Measurements from ENCODE around the gene POGK. TPM values are rescaled to one million over a fixed set of nuclear protein-coding genes. Genes with fewer than 3 reads are reported as not detected.
"Not testable (repeated sequence)": the region's sequence is repeated elsewhere in the genome, so short reads cannot be mapped to it uniquely, and the experiment has no call there.

POGK gene
- total RNA-seq, 1 experiment from 2014 or later, result 45.7 TPM

DNA sequence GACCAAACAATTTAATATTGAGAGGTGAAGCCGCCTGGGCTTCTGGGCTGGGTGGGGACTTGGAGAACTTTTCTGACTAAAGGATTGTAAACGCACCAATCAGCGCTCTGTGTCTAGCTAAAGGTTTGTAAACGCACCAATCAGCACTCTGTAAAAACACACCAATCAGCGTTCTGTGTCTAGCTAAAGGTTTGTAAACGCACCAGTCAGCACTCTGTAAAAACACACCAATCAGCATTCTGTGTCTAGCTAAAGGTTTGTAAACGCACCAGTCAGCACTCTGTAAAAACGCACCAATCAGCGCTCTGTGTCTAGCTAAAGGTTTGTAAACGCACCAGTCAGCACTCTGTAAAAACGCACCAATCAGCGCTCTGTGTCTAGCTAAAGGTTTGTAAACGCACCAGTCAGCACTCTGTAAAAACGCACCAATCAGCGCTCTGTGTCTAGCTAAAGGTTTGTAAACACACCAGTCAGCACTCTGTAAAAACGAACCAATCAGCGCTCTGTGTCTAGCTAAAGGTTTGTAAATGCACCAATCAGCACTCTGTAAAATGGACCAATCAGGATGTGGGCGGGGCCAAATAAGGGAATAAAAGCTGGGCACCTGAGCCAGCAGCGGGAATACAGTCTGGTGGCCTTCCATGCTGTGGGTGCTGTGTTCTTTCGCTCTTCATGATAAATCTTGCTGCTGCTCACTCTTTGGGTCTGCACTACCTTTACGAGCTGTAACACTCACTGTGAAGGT, 39.1 kb downstream of the POGK start:
- Histone ChIP-seq H3K4me1 (ENCODE audit: low read length) (peaks cover 27% of the 10 kb centered on the region), H3K79me2 (ENCODE audit: low read length) (peaks cover 25% of the 10 kb centered on the region)
- DNase-seq; H3K27ac ChIP-seq (ENCODE audit: low read length); H3K4me3 ChIP-seq (ENCODE audit: low read length); H3K27me3 ChIP-seq (ENCODE audit: low read length); H3K36me3 ChIP-seq (ENCODE audit: insufficient read depth, low read length); H3K9me2 ChIP-seq (replicated peaks; ENCODE audit: insufficient read depth, low read length); H3K4me2 ChIP-seq (ENCODE audit: low read depth, low read length, poor library complexity, severe bottlenecking); H4K20me1 ChIP-seq (ENCODE audit: insufficient read depth, low read depth, low read length); H3K9me3 ChIP-seq (ENCODE audit: low read length); H3K9ac ChIP-seq (ENCODE audit: low read length); H2AFZ ChIP-seq (ENCODE audit: low read length): not testable (repeated sequence)

DNA sequence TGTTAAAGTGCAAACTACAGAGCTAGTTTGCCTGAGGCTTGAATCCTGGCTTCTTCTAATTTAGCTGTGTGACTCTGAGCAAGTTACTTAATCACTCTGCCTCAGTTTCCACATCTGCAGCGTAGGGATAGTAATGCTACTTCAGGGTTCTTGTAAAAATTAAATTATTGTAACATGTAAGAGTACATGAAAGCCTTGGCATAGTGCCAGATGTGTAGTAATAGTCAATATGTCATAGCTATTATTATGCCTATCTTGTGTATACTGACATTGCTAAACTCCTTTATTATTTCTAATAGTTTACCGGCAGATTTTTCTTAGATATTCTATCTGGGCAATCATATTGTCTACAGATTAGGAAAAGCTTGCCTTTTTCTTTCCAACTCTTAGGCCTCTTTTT, 43.6 kb downstream of the POGK start:
- H3K27ac ChIP-seq (ENCODE audit: low read length), result no peak overlapping the region
- H2AFZ ChIP-seq (ENCODE audit: low read length), result no peak overlapping the region
- no peaks in the 10 kb centered on the region for H3K79me2 ChIP-seq (ENCODE audit: low read length)
- H3K9me2 ChIP-seq (replicated peaks; ENCODE audit: insufficient read depth, low read length), result no peaks in the 10 kb centered on the region
- no peak overlapping the region for H3K9ac ChIP-seq (ENCODE audit: low read length)
- no peak overlapping the region for H3K4me2 ChIP-seq (ENCODE audit: low read depth, low read length, poor library complexity, severe bottlenecking)
- H4K20me1 ChIP-seq (ENCODE audit: insufficient read depth, low read depth, low read length), result no peaks in the 10 kb centered on the region
- no peaks in the 10 kb centered on the region for H3K4me1 ChIP-seq (ENCODE audit: low read length)
- H3K27me3 ChIP-seq (ENCODE audit: low read length), result no peaks in the 10 kb centered on the region
- no peaks in the 10 kb centered on the region for H3K36me3 ChIP-seq (ENCODE audit: insufficient read depth, low read length)
- H3K4me3 ChIP-seq (ENCODE audit: low read length), result no peak overlapping the region
- no peaks in the 10 kb centered on the region for H3K9me3 ChIP-seq (ENCODE audit: low read length)
- DNase-seq, result no peak

DNA sequence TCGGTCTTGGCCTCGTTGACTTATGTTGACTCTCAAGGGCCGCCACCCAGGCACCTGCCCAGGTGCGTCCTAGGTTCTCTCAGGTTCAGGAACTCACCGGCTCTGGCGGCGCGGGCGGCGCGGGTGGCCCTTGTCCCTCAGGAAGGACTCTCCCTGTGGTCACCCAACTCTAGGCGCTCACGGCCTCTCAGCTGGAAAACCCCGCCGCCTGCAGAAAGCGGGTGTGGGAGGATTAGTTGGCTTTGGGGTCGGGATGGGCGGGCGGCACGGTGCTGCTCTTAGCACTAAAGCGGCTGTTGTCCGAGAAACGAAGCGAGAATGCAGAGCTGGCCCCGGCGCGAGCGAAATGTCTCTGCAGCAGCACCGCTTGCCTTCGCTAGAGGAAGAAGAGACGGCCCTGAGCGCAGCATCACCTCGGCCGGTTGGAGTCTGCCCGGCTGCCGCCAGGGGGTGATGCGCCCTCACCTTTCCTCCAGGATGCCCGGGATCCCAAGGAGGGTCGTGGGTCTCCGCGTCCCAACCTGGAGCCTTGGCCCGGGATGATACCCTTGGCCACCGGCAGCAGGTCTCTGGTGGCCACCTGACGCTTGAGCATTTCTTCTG, 44.9 kb downstream of the POGK start:
- no peak for DNase-seq
- no peak overlapping the region for H3K4me3 ChIP-seq (ENCODE audit: low read length)
- H3K9ac ChIP-seq (ENCODE audit: low read length), result no peak overlapping the region

GRCh38 chr1:166884971-166885370, 45.7 kb downstream of the POGK start:
- H3K4me2 ChIP-seq (ENCODE audit: low read depth, low read length, poor library complexity, severe bottlenecking), result no peak overlapping the region
- H3K9ac ChIP-seq (ENCODE audit: low read length), result no peak overlapping the region
- H3K36me3 ChIP-seq (ENCODE audit: insufficient read depth, low read length), result no peaks in the 10 kb centered on the region
- H4K20me1 ChIP-seq (ENCODE audit: insufficient read depth, low read depth, low read length), result no peaks in the 10 kb centered on the region
- H3K27ac ChIP-seq (ENCODE audit: low read length), result no peak overlapping the region
- H3K79me2 ChIP-seq (ENCODE audit: low read length), result no peaks in the 10 kb centered on the region
- H3K4me3 ChIP-seq (ENCODE audit: low read length), result no peak overlapping the region
- no peaks in the 10 kb centered on the region for H3K4me1 ChIP-seq (ENCODE audit: low read length)
- DNase-seq, result no peak
- no peaks in the 10 kb centered on the region for H3K9me3 ChIP-seq (ENCODE audit: low read length)
- H3K27me3 ChIP-seq (ENCODE audit: low read length), result no peaks in the 10 kb centered on the region
- no peaks in the 10 kb centered on the region for H3K9me2 ChIP-seq (replicated peaks; ENCODE audit: insufficient read depth, low read length)
- H2AFZ ChIP-seq (ENCODE audit: low read length), result no peak overlapping the region

More for the DNA sequence above, 44.9 kb downstream of the POGK start:
- Histone ChIP-seq H3K36me3 (ENCODE audit: insufficient read depth, low read length) (no peaks in the 10 kb centered on the region), H3K9me3 (ENCODE audit: low read length) (no peaks in the 10 kb centered on the region), H3K4me2 (ENCODE audit: low read depth, low read length, poor library complexity, severe bottlenecking) (no peak overlapping the region), H3K79me2 (ENCODE audit: low read length) (no peaks in the 10 kb centered on the region), H3K9me2 (replicated peaks; ENCODE audit: insufficient read depth, low read length) (no peaks in the 10 kb centered on the region), H4K20me1 (ENCODE audit: insufficient read depth, low read depth, low read length) (no peaks in the 10 kb centered on the region), H3K27ac (ENCODE audit: low read length) (no peak overlapping the region), H2AFZ (ENCODE audit: low read length) (no peak overlapping the region), H3K27me3 (ENCODE audit: low read length) (no peaks in the 10 kb centered on the region), H3K4me1 (ENCODE audit: low read length) (no peaks in the 10 kb centered on the region)

GRCh38 chr1:166888373-166889111, 49.3 kb downstream of the POGK start:
- Histone ChIP-seq H4K20me1 (ENCODE audit: insufficient read depth, low read depth, low read length) (no peaks in the 10 kb centered on the region), H3K9me3 (ENCODE audit: low read length) (no peaks in the 10 kb centered on the region), H3K27me3 (ENCODE audit: low read length) (no peaks in the 10 kb centered on the region), H2AFZ (ENCODE audit: low read length) (no peak overlapping the region), H3K4me1 (ENCODE audit: low read length) (no peaks in the 10 kb centered on the region), H3K4me3 (ENCODE audit: low read length) (no peak overlapping the region), H3K27ac (ENCODE audit: low read length) (no peak overlapping the region), H3K9me2 (replicated peaks; ENCODE audit: insufficient read depth, low read length) (no peaks in the 10 kb centered on the region), H3K36me3 (ENCODE audit: insufficient read depth, low read length) (no peaks in the 10 kb centered on the region), H3K9ac (ENCODE audit: low read length) (no peak overlapping the region), H3K4me2 (ENCODE audit: low read depth, low read length, poor library complexity, severe bottlenecking) (no peak overlapping the region), H3K79me2 (ENCODE audit: low read length) (no peaks in the 10 kb centered on the region)
- no peak for DNase-seq

DNA sequence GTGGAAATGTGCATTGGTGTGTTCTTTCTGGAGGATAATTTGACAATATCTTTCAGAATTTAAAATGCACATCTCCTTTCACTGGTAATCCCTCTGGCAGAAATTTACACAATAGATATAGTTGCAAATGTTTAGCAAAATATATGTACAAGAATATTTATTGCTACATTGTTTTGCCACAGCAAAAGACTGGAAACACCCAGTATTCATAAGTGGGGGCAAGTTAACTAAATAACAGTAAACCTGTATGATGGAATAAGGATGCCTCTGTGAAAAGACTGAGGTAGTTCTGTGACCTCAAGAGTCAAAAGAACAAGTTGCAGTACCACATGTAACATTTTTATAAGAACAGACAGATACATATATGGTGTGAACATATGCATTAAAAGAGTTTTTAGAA, 50.5 kb downstream of the POGK start:
- Histone ChIP-seq H2AFZ (ENCODE audit: low read length) (no peak overlapping the region), H3K9me3 (ENCODE audit: low read length) (no peaks in the 10 kb centered on the region), H3K27me3 (ENCODE audit: low read length) (no peaks in the 10 kb centered on the region), H3K9me2 (replicated peaks; ENCODE audit: insufficient read depth, low read length) (no peaks in the 10 kb centered on the region), H3K36me3 (ENCODE audit: insufficient read depth, low read length) (no peaks in the 10 kb centered on the region), H3K4me1 (ENCODE audit: low read length) (no peaks in the 10 kb centered on the region), H4K20me1 (ENCODE audit: insufficient read depth, low read depth, low read length) (no peaks in the 10 kb centered on the region), H3K9ac (ENCODE audit: low read length) (no peak overlapping the region), H3K4me3 (ENCODE audit: low read length) (no peak overlapping the region), H3K27ac (ENCODE audit: low read length) (no peak overlapping the region), H3K4me2 (ENCODE audit: low read depth, low read length, poor library complexity, severe bottlenecking) (no peak overlapping the region), H3K79me2 (ENCODE audit: low read length) (no peaks in the 10 kb centered on the region)
- no peak for DNase-seq

- no peaks in the 10 kb centered on the region for H3K4me1 ChIP-seq (ENCODE audit: low read length)
- no peaks in the 10 kb centered on the region for H3K79me2 ChIP-seq (ENCODE audit: low read length)
- H2AFZ ChIP-seq (ENCODE audit: low read length), result no peak overlapping the region
- no peak overlapping the region for H3K4me3 ChIP-seq (ENCODE audit: low read length)
- no peaks in the 10 kb centered on the region for H3K27me3 ChIP-seq (ENCODE audit: low read length)
- H3K9me3 ChIP-seq (ENCODE audit: low read length), result no peaks in the 10 kb centered on the region
- H3K9me2 ChIP-seq (replicated peaks; ENCODE audit: insufficient read depth, low read length), result no peaks in the 10 kb centered on the region
- H3K9ac ChIP-seq (ENCODE audit: low read length), result no peak overlapping the region
- no peak overlapping the region for H3K27ac ChIP-seq (ENCODE audit: low read length)
- DNase-seq, result no peak
- no peaks in the 10 kb centered on the region for H3K36me3 ChIP-seq (ENCODE audit: insufficient read depth, low read length)
- no peaks in the 10 kb centered on the region for H4K20me1 ChIP-seq (ENCODE audit: insufficient read depth, low read depth, low read length)
- no peak overlapping the region for H3K4me2 ChIP-seq (ENCODE audit: low read depth, low read length, poor library complexity, severe bottlenecking)
Measured at GRCh38 chr1:166895766-166896165, 56.5 kb downstream of the POGK start.

DNA sequence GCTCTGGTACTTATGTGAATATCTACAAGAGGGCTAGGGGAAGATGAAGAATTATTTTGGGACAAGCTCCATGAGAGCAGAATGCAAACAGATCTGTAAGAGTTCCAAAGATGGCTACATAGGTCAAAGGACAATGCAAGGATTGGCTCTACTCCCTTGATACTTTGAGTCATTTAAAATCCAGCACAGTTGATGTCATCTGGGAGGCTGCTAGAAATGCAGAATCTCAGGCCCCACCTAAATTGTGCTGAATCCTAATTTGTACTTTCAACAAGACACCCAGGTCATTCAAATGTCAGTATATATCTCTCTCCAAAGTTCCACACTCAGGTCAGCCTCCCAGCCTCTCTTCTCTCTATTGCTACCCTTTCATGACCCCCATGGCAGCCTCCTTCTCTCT, 60.5 kb downstream of the POGK start:
- Histone ChIP-seq H2AFZ (ENCODE audit: low read length) (no peak overlapping the region), H3K9ac (ENCODE audit: low read length) (no peak overlapping the region), H3K9me3 (ENCODE audit: low read length) (no peaks in the 10 kb centered on the region), H3K27ac (ENCODE audit: low read length) (no peak overlapping the region), H3K4me3 (ENCODE audit: low read length) (no peak overlapping the region), H4K20me1 (ENCODE audit: insufficient read depth, low read depth, low read length) (no peaks in the 10 kb centered on the region), H3K79me2 (ENCODE audit: low read length) (no peaks in the 10 kb centered on the region), H3K27me3 (ENCODE audit: low read length) (no peaks in the 10 kb centered on the region), H3K36me3 (ENCODE audit: insufficient read depth, low read length) (no peaks in the 10 kb centered on the region), H3K9me2 (replicated peaks; ENCODE audit: insufficient read depth, low read length) (no peaks in the 10 kb centered on the region), H3K4me1 (ENCODE audit: low read length) (peaks cover 17% of the 10 kb centered on the region), H3K4me2 (ENCODE audit: low read depth, low read length, poor library complexity, severe bottlenecking) (no peak overlapping the region)
- no peak for DNase-seq
